DND-41 (cell line): ENCODE data around the gene MMP2.

Source experiments
- EZH2 ChIP-seq: IDR thresholded peaks from 3 replicates; pipeline ENCODE4 v1.6.1; 2012; ENCODE audit warnings: borderline replicate concordance, low read depth, mild to moderate bottlenecking, moderate library complexity, low read length, inconsistent platforms; ENCODE audit not compliant: severe bottlenecking
- TF ChIP-seq, protein P1 (sequence below): IDR thresholded peaks from 2 replicates; pipeline ENCODE4 v1.5.1; 2012; ENCODE audit warnings: borderline replicate concordance, low read length, moderate library complexity, mild to moderate bottlenecking; ENCODE audit not compliant: poor library complexity, severe bottlenecking; ENCODE audit errors: extremely low read depth

DNA sequence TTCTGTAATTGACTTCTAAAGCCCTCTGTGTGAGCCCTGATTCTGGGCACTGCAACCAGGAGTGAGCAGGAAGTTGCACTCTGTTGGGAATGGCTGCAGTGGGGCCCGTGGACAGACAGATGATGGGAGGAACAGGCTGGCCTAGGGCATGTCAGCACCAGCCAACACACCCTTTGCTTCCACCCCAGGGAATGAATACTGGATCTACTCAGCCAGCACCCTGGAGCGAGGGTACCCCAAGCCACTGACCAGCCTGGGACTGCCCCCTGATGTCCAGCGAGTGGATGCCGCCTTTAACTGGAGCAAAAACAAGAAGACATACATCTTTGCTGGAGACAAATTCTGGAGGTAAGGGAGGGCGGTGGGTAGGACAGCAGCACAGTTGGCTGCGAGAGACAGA lies 19.1 kb downstream of the MMP2 start:
- TF ChIP-seq, protein P1, sequence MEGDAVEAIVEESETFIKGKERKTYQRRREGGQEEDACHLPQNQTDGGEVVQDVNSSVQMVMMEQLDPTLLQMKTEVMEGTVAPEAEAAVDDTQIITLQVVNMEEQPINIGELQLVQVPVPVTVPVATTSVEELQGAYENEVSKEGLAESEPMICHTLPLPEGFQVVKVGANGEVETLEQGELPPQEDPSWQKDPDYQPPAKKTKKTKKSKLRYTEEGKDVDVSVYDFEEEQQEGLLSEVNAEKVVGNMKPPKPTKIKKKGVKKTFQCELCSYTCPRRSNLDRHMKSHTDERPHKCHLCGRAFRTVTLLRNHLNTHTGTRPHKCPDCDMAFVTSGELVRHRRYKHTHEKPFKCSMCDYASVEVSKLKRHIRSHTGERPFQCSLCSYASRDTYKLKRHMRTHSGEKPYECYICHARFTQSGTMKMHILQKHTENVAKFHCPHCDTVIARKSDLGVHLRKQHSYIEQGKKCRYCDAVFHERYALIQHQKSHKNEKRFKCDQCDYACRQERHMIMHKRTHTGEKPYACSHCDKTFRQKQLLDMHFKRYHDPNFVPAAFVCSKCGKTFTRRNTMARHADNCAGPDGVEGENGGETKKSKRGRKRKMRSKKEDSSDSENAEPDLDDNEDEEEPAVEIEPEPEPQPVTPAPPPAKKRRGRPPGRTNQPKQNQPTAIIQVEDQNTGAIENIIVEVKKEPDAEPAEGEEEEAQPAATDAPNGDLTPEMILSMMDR = no peak
- no peak for TF ChIP-seq EZH2
